ENCODE data around the gene ATG2B.

DNA sequence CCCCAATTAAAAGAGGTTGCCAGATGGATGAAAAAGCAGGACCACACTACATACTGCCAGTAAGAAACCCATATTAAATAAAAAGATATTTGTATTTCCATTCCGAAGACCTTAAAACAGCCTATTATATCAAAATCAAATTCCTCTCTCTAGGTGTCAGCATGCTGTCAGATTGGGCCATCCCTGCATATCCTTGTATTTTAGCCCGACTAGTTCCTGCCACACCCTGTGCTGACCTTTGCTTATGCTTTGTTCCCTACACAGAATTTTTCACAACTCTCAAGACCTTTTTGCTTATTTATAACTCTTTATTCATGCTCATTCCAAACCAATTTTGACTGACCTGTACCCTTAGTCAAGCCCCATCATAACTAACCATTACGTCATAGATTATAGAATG is 13.0 kb upstream of the ATG2B start:
- TF ChIP-seq, protein P1, sequence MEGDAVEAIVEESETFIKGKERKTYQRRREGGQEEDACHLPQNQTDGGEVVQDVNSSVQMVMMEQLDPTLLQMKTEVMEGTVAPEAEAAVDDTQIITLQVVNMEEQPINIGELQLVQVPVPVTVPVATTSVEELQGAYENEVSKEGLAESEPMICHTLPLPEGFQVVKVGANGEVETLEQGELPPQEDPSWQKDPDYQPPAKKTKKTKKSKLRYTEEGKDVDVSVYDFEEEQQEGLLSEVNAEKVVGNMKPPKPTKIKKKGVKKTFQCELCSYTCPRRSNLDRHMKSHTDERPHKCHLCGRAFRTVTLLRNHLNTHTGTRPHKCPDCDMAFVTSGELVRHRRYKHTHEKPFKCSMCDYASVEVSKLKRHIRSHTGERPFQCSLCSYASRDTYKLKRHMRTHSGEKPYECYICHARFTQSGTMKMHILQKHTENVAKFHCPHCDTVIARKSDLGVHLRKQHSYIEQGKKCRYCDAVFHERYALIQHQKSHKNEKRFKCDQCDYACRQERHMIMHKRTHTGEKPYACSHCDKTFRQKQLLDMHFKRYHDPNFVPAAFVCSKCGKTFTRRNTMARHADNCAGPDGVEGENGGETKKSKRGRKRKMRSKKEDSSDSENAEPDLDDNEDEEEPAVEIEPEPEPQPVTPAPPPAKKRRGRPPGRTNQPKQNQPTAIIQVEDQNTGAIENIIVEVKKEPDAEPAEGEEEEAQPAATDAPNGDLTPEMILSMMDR (IDR thresholded peaks at IDR 0.05): no peak
- TF ChIP-seq POLR2AphosphoS5 (IDR thresholded peaks at IDR 0.05) (no peak), POLR2A (IDR thresholded peaks at IDR 0.05) (no peak)

Data from prostate gland (tissue), 2 donors.